IMR-90 (cell line): ENCODE measurements around the gene LINC01488.

ENCODE experiments used
- BHLHE40 ChIP-seq: fragments of 150-350 bp; IDR thresholded peaks from 2 replicates; pipeline ENCODE4 v1.6.1; 2016; ENCODE audit warnings: mild to moderate bottlenecking, low read depth, low read length
- POLR2A ChIP-seq: IDR thresholded peaks from 2 replicates; pipeline ENCODE4 v1.6.1; 2012; ENCODE audit warnings: mild to moderate bottlenecking, low read depth, low read length
- RAD21 ChIP-seq: IDR thresholded peaks from 2 replicates; pipeline ENCODE4 v1.6.1; 2012; ENCODE audit warnings: low read length, improper control_type of control experiment
- TF ChIP-seq, protein P1 (sequence below): conservative IDR thresholded peaks from 2 replicates; pipeline ENCODE4 v1.5.1; 2012; ENCODE audit warnings: mild to moderate bottlenecking, low read depth, low read length, improper control_type of control experiment

DNA sequence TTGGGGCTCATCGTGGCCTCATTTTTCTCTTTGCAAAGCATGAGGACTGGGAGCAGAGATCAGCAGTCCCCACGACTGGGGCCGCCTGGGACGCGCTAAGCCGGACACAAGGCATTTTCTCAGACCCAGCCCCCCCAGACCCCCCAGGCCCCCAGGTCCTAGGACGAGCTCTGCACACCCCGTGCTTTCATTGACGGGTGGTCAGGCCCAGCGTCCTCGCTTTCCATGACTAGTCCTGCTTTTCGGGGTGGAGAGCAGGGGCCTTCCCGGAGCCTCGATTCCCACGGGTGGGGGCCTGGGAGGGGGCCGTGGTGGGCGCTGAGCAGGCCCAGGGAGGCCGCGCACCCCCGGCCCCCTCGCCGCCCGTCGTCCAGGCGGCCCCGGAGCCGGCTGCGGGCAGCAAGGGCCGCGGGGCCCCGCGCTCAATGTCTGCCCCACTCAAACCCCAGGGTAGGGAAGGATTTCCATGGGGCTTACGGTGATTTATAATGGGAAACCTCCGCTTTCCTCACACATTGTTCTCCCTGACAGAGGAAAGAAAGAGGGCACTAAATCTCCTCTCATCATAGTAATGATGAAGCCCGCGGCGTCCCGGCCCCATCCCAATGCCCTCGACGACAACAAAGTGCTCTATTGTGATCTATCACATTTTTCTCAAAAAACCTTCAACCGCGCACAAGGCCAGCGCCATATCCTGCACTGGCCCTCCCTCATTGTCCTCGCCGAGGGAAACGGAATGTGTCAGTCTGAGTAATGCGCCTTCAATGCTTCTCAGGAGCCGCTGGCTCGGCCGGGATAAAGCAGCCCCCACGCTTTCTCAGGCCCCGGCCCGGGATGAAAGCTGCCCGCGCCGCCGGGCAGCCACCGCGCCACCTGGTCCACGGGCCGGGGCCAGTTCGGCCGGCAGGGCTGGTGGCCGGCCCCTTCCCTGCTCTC is 10.4 kb upstream of the LINC01488 start:
- TF ChIP-seq BHLHE40: no peak
- TF ChIP-seq POLR2A: no peak
- TF ChIP-seq, protein P1, sequence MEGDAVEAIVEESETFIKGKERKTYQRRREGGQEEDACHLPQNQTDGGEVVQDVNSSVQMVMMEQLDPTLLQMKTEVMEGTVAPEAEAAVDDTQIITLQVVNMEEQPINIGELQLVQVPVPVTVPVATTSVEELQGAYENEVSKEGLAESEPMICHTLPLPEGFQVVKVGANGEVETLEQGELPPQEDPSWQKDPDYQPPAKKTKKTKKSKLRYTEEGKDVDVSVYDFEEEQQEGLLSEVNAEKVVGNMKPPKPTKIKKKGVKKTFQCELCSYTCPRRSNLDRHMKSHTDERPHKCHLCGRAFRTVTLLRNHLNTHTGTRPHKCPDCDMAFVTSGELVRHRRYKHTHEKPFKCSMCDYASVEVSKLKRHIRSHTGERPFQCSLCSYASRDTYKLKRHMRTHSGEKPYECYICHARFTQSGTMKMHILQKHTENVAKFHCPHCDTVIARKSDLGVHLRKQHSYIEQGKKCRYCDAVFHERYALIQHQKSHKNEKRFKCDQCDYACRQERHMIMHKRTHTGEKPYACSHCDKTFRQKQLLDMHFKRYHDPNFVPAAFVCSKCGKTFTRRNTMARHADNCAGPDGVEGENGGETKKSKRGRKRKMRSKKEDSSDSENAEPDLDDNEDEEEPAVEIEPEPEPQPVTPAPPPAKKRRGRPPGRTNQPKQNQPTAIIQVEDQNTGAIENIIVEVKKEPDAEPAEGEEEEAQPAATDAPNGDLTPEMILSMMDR: no peak
- TF ChIP-seq RAD21: no peak; the same call in 1 of the 2 replicates
